GM12878 (cell line): ENCODE results near the gene POLN. TPM values are rescaled to one million over a fixed set of nuclear protein-coding genes. Genes with fewer than 3 reads are reported as not detected.

Experiments
- ATAC-seq: fragments of 200-7000 bp; cut with Tn5 transposase; 3 replicates; pipeline ENCODE4 v1.9.1; 2020; ENCODE audit warnings: mild to moderate bottlenecking, moderate library complexity
- BruUV-seq: library from RNA; stranded (reverse); fragments of 400-500 nt; replicated peaks from 2 replicates; lab custom pipeline; 2021; lab: Mats Ljungman, UMichigan
- CTCF ChIA-PET: fragments of 300-600 bp; sonication (Branson Sonifier 250); formaldehyde crosslinking; extraction: SDS; loops from one replicate; lab custom pipeline; 2021; ENCODE audit warnings: inconsistent platforms; lab: Yijun Ruan, JAX
- POLR2A ChIA-PET: fragments of 350-600 bp; formaldehyde crosslinking; extraction: SDS; loops from one replicate; lab custom pipeline; 2021; ENCODE audit warnings: inconsistent platforms; lab: Charles Lee
- RAD21 ChIA-PET: fragments of 300-600 bp; sonication (Branson Sonifier 250); formaldehyde crosslinking; loops from one replicate; lab custom pipeline; 2023; ENCODE audit warnings: antibody characterized with exemption; ENCODE audit not compliant: unreplicated experiment; lab: Charles Lee
- SMC1A ChIA-PET: fragments of 300-600 bp; sonication (Branson Sonifier 250); formaldehyde crosslinking; loops from one replicate; lab custom pipeline; 2023; ENCODE audit not compliant: unreplicated experiment, uncharacterized antibody; lab: Charles Lee
- DNase-seq: peaks from one replicate; pipeline ENCODE4 v3.0.0-alpha.2; 2011; ENCODE audit warnings: low read depth, low spot score
- FAIRE-seq: peaks from 3 replicates; lab custom pipeline; 2011; peaks lifted over from hg19 to GRCh38; lab: Jason Lieb, UNC
- H2AFZ ChIP-seq: 2 replicates; pipeline ENCODE4 v1.6.0; 2011; ENCODE audit warnings: low read depth, low read length, control low read depth; ENCODE audit not compliant: control insufficient read depth
- H3K27ac ChIP-seq: 2 replicates; pipeline ENCODE4 v1.5.1; 2011; ENCODE audit warnings: control low read depth; ENCODE audit not compliant: control insufficient read depth, insufficient read depth
- H3K27me3 ChIP-seq, 2 experiments: replicated peaks in 1 of 2; 2 replicates each; pipeline versions ENCODE4 v1.6.0 to v1.6.1; 2011; ENCODE audit warnings: low read length in 1 of 2; ENCODE audit not compliant: control insufficient read depth in 2 of 2, insufficient read depth in 2 of 2
- H3K36me3 ChIP-seq, 2 experiments: 2 replicates each; pipeline ENCODE4 v1.5.1; 2011; ENCODE audit warnings: low read length in 1 of 2; ENCODE audit not compliant: control insufficient read depth in 2 of 2, insufficient read depth in 2 of 2
- H3K4me1 ChIP-seq: 2 replicates; pipeline ENCODE4 v1.6.1; 2011; ENCODE audit warnings: mild to moderate bottlenecking, low read length, moderate library complexity, mixed read lengths; ENCODE audit not compliant: control insufficient read depth, insufficient read depth
- H3K4me2 ChIP-seq: 2 replicates; pipeline ENCODE4 v1.6.0; 2011; ENCODE audit warnings: control low read depth; ENCODE audit not compliant: control insufficient read depth, insufficient read depth
- H3K4me3 ChIP-seq: fragments of 200-600 bp; sonication (generic); 2 replicates; pipeline ENCODE4 v1.5.1; 2016
- H3K79me2 ChIP-seq: 2 replicates; pipeline ENCODE4 v1.6.0; 2011; ENCODE audit warnings: low read length; ENCODE audit not compliant: control insufficient read depth, insufficient read depth
- H3K9ac ChIP-seq: 2 replicates; pipeline ENCODE4 v1.8.0; 2011; ENCODE audit warnings: low read length, control low read depth, mixed read lengths; ENCODE audit not compliant: control insufficient read depth, insufficient read depth
- H3K9me3 ChIP-seq: replicated peaks from 3 replicates; pipeline ENCODE4 v1.5.1; 2011; ENCODE audit warnings: mild to moderate bottlenecking, low read length; ENCODE audit not compliant: control insufficient read depth, insufficient read depth
- H4K20me1 ChIP-seq: 2 replicates; pipeline ENCODE4 v1.6.0; 2011; ENCODE audit not compliant: control insufficient read depth, insufficient read depth
- ATF7 ChIP-seq: fragments of 450-650 bp; IDR thresholded peaks from 2 replicates; pipeline ENCODE4 v1.6.1; 2016; ENCODE audit warnings: low read depth, mild to moderate bottlenecking
- CREM ChIP-seq: IDR thresholded peaks from 2 replicates; pipeline ENCODE4 v1.6.1; 2014; ENCODE audit warnings: antibody characterized with exemption, low read depth
- GATAD2B ChIP-seq: fragments of 450-650 bp; conservative IDR thresholded peaks from 2 replicates; pipeline ENCODE4 v1.6.1; 2017; ENCODE audit warnings: low read depth, mild to moderate bottlenecking, moderate library complexity
- PBX3 ChIP-seq: IDR thresholded peaks from 2 replicates; pipeline ENCODE4 v1.6.1; 2011; ENCODE audit warnings: mild to moderate bottlenecking, low read depth, low read length, moderate library complexity; ENCODE audit not compliant: insufficient replicate concordance
- POLR2AphosphoS2 ChIP-seq: IDR thresholded peaks from 2 replicates; pipeline ENCODE4 v1.6.1; 2011; ENCODE audit warnings: low read depth, mild to moderate bottlenecking, low read length, improper control_type of control experiment, moderate library complexity
- YBX1 ChIP-seq: fragments of 450-650 bp; IDR thresholded peaks from 2 replicates; pipeline ENCODE4 v1.6.1; 2016; ENCODE audit warnings: antibody characterized with exemption
- ZNF384 ChIP-seq: IDR thresholded peaks from 2 replicates; pipeline ENCODE4 v1.6.1; 2012; ENCODE audit warnings: low read depth, mild to moderate bottlenecking, low read length, improper control_type of control experiment, borderline replicate concordance
- ZZZ3 ChIP-seq: IDR thresholded peaks from 2 replicates; pipeline ENCODE4 v1.6.1; 2011; ENCODE audit warnings: low read depth; ENCODE audit not compliant: control insufficient read depth, insufficient read length
- WGBS: methylation state at CpG from one replicate; pipeline ENCODE4 v1.1.6; 2016; ENCODE audit warnings: low lambda C conversion rate; ENCODE audit not compliant: insufficient replicate concordance, insufficient coverage; ENCODE audit errors: missing lambda C conversion rate; 5-methylcytosine and 5-hydroxymethylcytosine counted together
- in situ Hi-C: fragments of 300-500 bp; cut with MboI; formaldehyde crosslinking; loops from 9 replicates; pipeline ENCODE4 v1.14.3; 2018; ENCODE audit warnings: mixed read lengths
- intact Hi-C: fragments of 100-400 bp; cut with micrococcal nuclease; formaldehyde crosslinking; loops from one replicate; pipeline ENCODE4 v1.14.2; 2022; ENCODE audit not compliant: unreplicated experiment
- polyA plus RNA-seq, 11 experiments: library from polyadenylated mRNA; depleted of rRNA in 4 of 11; unstranded in 6 of 11; stranded (reverse) in 5 of 11; fragments of >200 nt; fragmentation: Nextera tagmentation in 4 of 11; fragmentation: Illumina TruSeq in 1 of 11; extraction: Ambion mirVana in 4 of 11; extraction: Trizol in 1 of 11; gene quantifications; 1 replicate in 1 of 11; 2 replicates in 10 of 11; pipeline versions ENCODE4 v1.2.1 to v1.2.3, GENCODE V29; 2011 to 2016; ENCODE audit warnings: inconsistent platforms in 2 of 11, missing spikeins in 2 of 11, low read depth in 1 of 11
- total RNA-seq, 4 experiments: library from RNA; depleted of rRNA in 3 of 4; stranded (reverse); fragments of >200 nt in 3 of 4; fragmentation: Illumina TruSeq in 1 of 4; extraction: Trizol in 1 of 4; gene quantifications; 2 replicates each; pipeline versions ENCODE4 v1.2.1 to v1.2.3, GENCODE V29; 2013 to 2021

POLN gene
- total and polyA plus RNA-seq, 10 of the 15 experiments (the other 5 are each of a cell fraction or from before 2014, with no cell fraction given) = 0.09 to 2.0 (median 0.95) TPM; not detected in 1

DNA sequence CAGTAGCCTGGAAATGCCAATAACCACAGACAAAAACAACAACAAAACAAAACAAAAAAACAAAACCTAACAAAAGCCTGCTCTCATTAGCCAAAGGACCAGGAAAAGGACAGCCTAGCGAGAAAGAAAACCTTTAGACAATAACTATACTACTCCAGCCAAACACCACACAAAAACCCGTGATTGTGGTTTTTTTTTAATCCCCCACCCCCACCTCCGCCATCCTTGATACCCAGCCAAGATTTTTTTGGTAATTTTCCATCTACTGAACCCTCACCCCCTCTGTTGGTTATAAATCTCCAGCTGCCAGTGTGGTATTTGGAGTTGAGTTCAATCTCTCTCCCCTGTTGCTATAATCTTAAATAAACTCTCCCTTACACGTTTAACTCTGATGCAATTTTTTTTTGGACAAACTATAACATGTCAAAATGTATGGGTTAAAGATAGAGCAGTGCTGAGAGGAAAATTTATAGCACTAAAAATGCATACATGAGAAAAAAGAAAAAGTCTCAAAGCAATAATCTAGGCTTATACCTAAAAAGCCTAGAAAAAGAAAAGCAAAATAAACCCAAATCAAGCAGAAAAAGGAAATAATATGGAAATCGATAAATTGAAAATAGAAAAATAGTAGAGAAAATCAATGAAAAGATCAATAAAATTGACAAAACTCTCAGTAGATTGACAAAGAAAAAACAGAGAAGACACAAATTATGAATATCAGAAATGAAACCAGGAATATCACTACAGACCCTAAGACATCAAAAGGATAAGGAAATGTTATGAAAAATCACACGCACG, 99.1 kb downstream of the POLN start:
- 75% methylated on average over 7 of the region's 7 CpGs for WGBS
- FAIRE-seq = no peak

More for the DNA sequence above, 99.1 kb downstream of the POLN start:
- Histone ChIP-seq H3K79me2 (no peaks in the 10 kb centered on the region), H2AFZ (no peak overlapping the region), H3K4me3 (no peak overlapping the region), H3K9me3 (no peaks in the 10 kb centered on the region), H3K9ac (no peak overlapping the region), H3K4me1 (peaks cover 15% of the 10 kb centered on the region), H3K27ac (no peak overlapping the region), H3K36me3 (no peaks in the 10 kb centered on the region), H3K27me3 (no peaks in the 10 kb centered on the region), H3K4me2 (no peak overlapping the region), H4K20me1 (no peaks in the 10 kb centered on the region)
- ChIA-PET RAD21 (interaction anchor here (1.2 kb wide), 1 partner anchor 10 kb away, joined by 6 read pairs; no protein-coding TSS in a partner anchor), SMC1A (interaction anchor here (1.4 kb wide), 1 partner anchor 29 kb away, joined by 4 read pairs; no protein-coding TSS in a partner anchor), CTCF (no interaction called here), POLR2A (interaction anchor here (1.8 kb wide), 1 partner anchor 134 kb away, joined by 5 read pairs; the partner anchor contains the start of gene NELFA)
- DNase-seq (no peak), ATAC-seq (no peak)
- no TSS peak for BruUV-seq
- in situ Hi-C loops (no loop called here), intact Hi-C loops (no loop called here)
- TF ChIP-seq ZNF384 (no peak), GATAD2B (no peak), ZZZ3 (no peak), CREM (no peak), YBX1 (no peak), PBX3 (no peak), POLR2AphosphoS2 (no peak), ATF7 (no peak)
